Measurements from ENCODE around the gene NTPCR. TPM values are rescaled to one million over a fixed set of nuclear protein-coding genes. Genes with fewer than 3 reads are reported as not detected.
A peak's percentile ranks its signal among the peaks of the same experiment; 100 is the strongest.

The NTPCR gene
- total RNA-seq, 3 donors from 2014 or later, result 36.5 to 49.9 (median 46.4) TPM

- intact Hi-C loops (cut with DNase I, micrococcal nuclease), result no loop called here
- Histone ChIP-seq H3K36me3 (ENCODE audit: low read depth) (no peaks in the 10 kb centered on the region), H3K4me3 (no peak overlapping the region), H3K9me3 (no peaks in the 10 kb centered on the region), H3K4me1 (ENCODE audit: low read depth) (no peaks in the 10 kb centered on the region)
- DNase-seq (no peak), ATAC-seq (no peak)
- no peak for TF ChIP-seq CTCF (IDR thresholded peaks at IDR 0.05)
These were observed 61.6 kb downstream of the NTPCR start for GRCh38 chr1:233012021-233012420.

- H3K9me3 ChIP-seq, result no peaks in the 10 kb centered on the region
- no peaks in the 10 kb centered on the region for H3K36me3 ChIP-seq (ENCODE audit: low read depth)
- H3K4me1 ChIP-seq (ENCODE audit: low read depth), result no peaks in the 10 kb centered on the region
- no peak for TF ChIP-seq CTCF (IDR thresholded peaks at IDR 0.05)
- ATAC-seq, result no peak
- no peak for DNase-seq
- intact Hi-C loops (cut with DNase I, micrococcal nuclease), result no loop called here
- H3K4me3 ChIP-seq, result no peak overlapping the region
These were observed 65.6 kb downstream of the NTPCR start for GRCh38 chr1:233015965-233016364.

- H3K9me3 ChIP-seq, result no peaks in the 10 kb centered on the region
- intact Hi-C loops (cut with DNase I, micrococcal nuclease), result no loop called here
- DNase-seq, result no peak
- no peak for ATAC-seq
- H3K36me3 ChIP-seq (ENCODE audit: low read depth), result no peaks in the 10 kb centered on the region
- H3K4me1 ChIP-seq (ENCODE audit: low read depth), result no peaks in the 10 kb centered on the region
- H3K4me3 ChIP-seq, result no peak overlapping the region
- TF ChIP-seq CTCF (IDR thresholded peaks at IDR 0.05), result no peak
These were observed 66.4 kb downstream of the NTPCR start for GRCh38 chr1:233016798-233017197.

GRCh38 chr1:233019083-233019482 is 68.7 kb downstream of the NTPCR start:
- TF ChIP-seq CTCF (IDR thresholded peaks at IDR 0.05), result no peak
- H3K9me3 ChIP-seq, result no peaks in the 10 kb centered on the region
- intact Hi-C loops (cut with DNase I, micrococcal nuclease), result no loop called here
- ATAC-seq, result no peak
- no peaks in the 10 kb centered on the region for H3K36me3 ChIP-seq (ENCODE audit: low read depth)
- DNase-seq, result no peak
- no peaks in the 10 kb centered on the region for H3K4me1 ChIP-seq (ENCODE audit: low read depth)
- H3K4me3 ChIP-seq, result no peak overlapping the region

- Histone ChIP-seq H3K9me3 (no peaks in the 10 kb centered on the region), H3K4me1 (ENCODE audit: low read depth) (no peaks in the 10 kb centered on the region), H3K4me3 (no peak overlapping the region), H3K36me3 (ENCODE audit: low read depth) (no peaks in the 10 kb centered on the region)
- TF ChIP-seq CTCF (IDR thresholded peaks at IDR 0.05), result no peak
- ATAC-seq (peak; percentile 65), DNase-seq (peak in 1 of 3 donors; percentile 14)
- intact Hi-C loops (cut with DNase I, micrococcal nuclease), result no loop called here
These were observed 69.4 kb downstream of the NTPCR start for GRCh38 chr1:233019778-233020325.

GRCh38 chr1:233020426-233020825 is 70.0 kb downstream of the NTPCR start:
- intact Hi-C loops (cut with DNase I, micrococcal nuclease), result no loop called here

More at GRCh38 chr1:233020426-233020825, 70.0 kb downstream of the NTPCR start:
- Histone ChIP-seq H3K36me3 (ENCODE audit: low read depth) (no peaks in the 10 kb centered on the region), H3K4me3 (no peak overlapping the region), H3K4me1 (ENCODE audit: low read depth) (no peaks in the 10 kb centered on the region), H3K9me3 (no peaks in the 10 kb centered on the region)
- DNase-seq (no peak), ATAC-seq (no peak)
- no peak for TF ChIP-seq CTCF (IDR thresholded peaks at IDR 0.05)

All from mucosa of descending colon (tissue), 3 donors.